GM12865 (cell line): Measurements from ENCODE around the gene PTPRS.

ENCODE experiments used
- DNase-seq: peaks from one replicate; pipeline ENCODE4 v3.0.0; 2010; ENCODE audit warnings: low read depth
- H3K4me3 ChIP-seq: 2 replicates; pipeline ENCODE4 v1.5.1; 2011; ENCODE audit warnings: mild to moderate bottlenecking, low read depth, low read length, control low read depth
- CTCF ChIP-seq: IDR thresholded peaks from 2 replicates; pipeline ENCODE4 v1.5.1; 2011; ENCODE audit warnings: low read length, control low read depth, low read depth, inconsistent platforms; ENCODE audit not compliant: insufficient read depth; ENCODE audit errors: missing control alignments

The PTPRS gene

GRCh38 chr19:5319516-5319915, 21.1 kb downstream of the PTPRS start:
- TF ChIP-seq CTCF = no peak
- H3K4me3 ChIP-seq = no peak overlapping the region
- DNase-seq = no peak

GRCh38 chr19:5318306-5318705, 22.3 kb downstream of the PTPRS start:
- TF ChIP-seq CTCF = no peak
- H3K4me3 ChIP-seq = no peak overlapping the region
- no peak for DNase-seq

- no peak for TF ChIP-seq CTCF
- no peak overlapping the region for H3K4me3 ChIP-seq
- DNase-seq = no peak
Observed at GRCh38 chr19:5317321-5317720, 23.3 kb downstream of the PTPRS start.

- DNase-seq = no peak
- H3K4me3 ChIP-seq = no peak overlapping the region
- no peak for TF ChIP-seq CTCF
Observed at GRCh38 chr19:5316138-5316537, 24.5 kb downstream of the PTPRS start.

GRCh38 chr19:5314907-5315298, 25.7 kb downstream of the PTPRS start:
- no peak for TF ChIP-seq CTCF
- no peak for DNase-seq
- no peak overlapping the region for H3K4me3 ChIP-seq

GRCh38 chr19:5314012-5314906, 26.4 kb downstream of the PTPRS start:
- no peak overlapping the region for H3K4me3 ChIP-seq
- DNase-seq = no peak
- no peak for TF ChIP-seq CTCF

GRCh38 chr19:5313307-5313706, 27.3 kb downstream of the PTPRS start:
- no peak for TF ChIP-seq CTCF
- peak; percentile 40 for DNase-seq
- no peak overlapping the region for H3K4me3 ChIP-seq
